HCT116 (cell line): ENCODE measurements around the gene MOV10L1. TPM values are rescaled to one million over a fixed set of nuclear protein-coding genes. Genes with fewer than 3 reads are reported as not detected.

Source experiments
- ATAC-seq: fragments of 200-7000 bp; cut with Tn5 transposase; 2 replicates; pipeline ENCODE4 v1.9.1; 2020; ENCODE audit warnings: mild to moderate bottlenecking, moderate library complexity
- BruUV-seq: library from RNA; stranded (reverse); fragments of 400-500 nt; replicated peaks from 2 replicates; lab custom pipeline; 2021; lab: Mats Ljungman, UMichigan
- CTCF ChIA-PET: fragments of 300-600 bp; sonication (Branson Sonifier 250); formaldehyde crosslinking; loops from one replicate; lab custom pipeline; 2021; ENCODE audit warnings: antibody characterized with exemption; lab: Charles Lee
- POLR2A ChIA-PET: fragments of 300-600, 350-600 bp; sonication (Branson Sonifier 250); formaldehyde crosslinking; loops from one replicate; lab custom pipeline; 2021; ENCODE audit warnings: antibody characterized with exemption; lab: Charles Lee
- RAD21 ChIA-PET, 2 experiments: fragments of 300-600 bp; sonication (Branson Sonifier 250); formaldehyde crosslinking; loops; one replicate each; lab custom pipeline; 2023; ENCODE audit warnings: low total read pairs in 2 of 2; ENCODE audit not compliant: uncharacterized antibody in 2 of 2, unreplicated experiment in 2 of 2, low non-redundant PET in 1 of 2; lab: Charles Lee
- DNase-seq: peaks from one replicate; pipeline ENCODE4 v3.0.0-alpha.2; 2010; ENCODE audit warnings: low read depth, low spot score
- H2AFZ ChIP-seq: fragments of 200-600 bp; shearing (Covaris generic), sonication (generic); 2 replicates; pipeline ENCODE4 v1.6.1; 2017; ENCODE audit warnings: low read depth, mixed run types, mixed read lengths, antibody characterized with exemption, low read length; ENCODE audit not compliant: poor library complexity, severe bottlenecking
- H3K27ac ChIP-seq: 2 replicates; pipeline ENCODE4 v1.5.1; 2012; ENCODE audit warnings: low read depth, low read length
- H3K27me3 ChIP-seq: fragments of 200-600 bp; sonication (generic); 2 replicates; pipeline ENCODE4 v1.6.1; 2016; ENCODE audit warnings: mixed run types, low read length, mixed read lengths; ENCODE audit not compliant: insufficient read depth
- H3K36me3 ChIP-seq, 2 experiments: fragments of 200-500 bp in 1 of 2; fragments of 200-600 bp in 1 of 2; sonication (Bioruptor generic) in 1 of 2; sonication (generic) in 1 of 2; 2 replicates each; pipeline versions ENCODE4 v1.5.1 to v1.6.1; 2014 to 2016; ENCODE audit warnings: low read length in 2 of 2, inconsistent platforms in 1 of 2, mixed read lengths in 1 of 2, mixed run types in 1 of 2; ENCODE audit not compliant: insufficient read depth in 2 of 2, control insufficient read depth in 1 of 2
- H3K4me1 ChIP-seq, 2 experiments: fragments of 200-600 bp in 1 of 2; sonication (generic) in 1 of 2; 2 replicates each; pipeline versions ENCODE4 v1.5.1 to v1.6.1; 2012 to 2017; ENCODE audit warnings: low read length in 2 of 2, inconsistent platforms in 1 of 2, mild to moderate bottlenecking in 1 of 2, mixed read lengths in 1 of 2, mixed run types in 1 of 2, moderate library complexity in 1 of 2; ENCODE audit not compliant: insufficient read depth in 2 of 2, control insufficient read depth in 1 of 2
- H3K4me2 ChIP-seq: fragments of 200-600 bp; sonication (generic); 2 replicates; pipeline ENCODE4 v1.6.1; 2017; ENCODE audit warnings: mixed run types, low read length, mixed read lengths
- H3K4me3 ChIP-seq, 2 experiments: fragments of 200-600 bp in 1 of 2; sonication (generic) in 1 of 2; replicated peaks in 1 of 2; 2 replicates each; pipeline ENCODE4 v1.5.1; 2011 to 2016; ENCODE audit warnings: low read length in 2 of 2, control low read depth in 1 of 2, low read depth in 1 of 2, mild to moderate bottlenecking in 1 of 2, mixed read lengths in 1 of 2, mixed run types in 1 of 2
- H3K79me2 ChIP-seq: fragments of 200-600 bp; sonication (generic); 2 replicates; pipeline ENCODE4 v1.6.1; 2017; ENCODE audit warnings: mild to moderate bottlenecking, mixed run types, low read length, moderate library complexity, mixed read lengths; ENCODE audit not compliant: insufficient read depth
- H3K9ac ChIP-seq: fragments of 200-600 bp; sonication (generic); 2 replicates; pipeline ENCODE4 v1.6.1; 2016; ENCODE audit warnings: low read length, mixed read lengths
- H3K9me2 ChIP-seq: fragments of 200-600 bp; sonication (generic), shearing (Covaris generic); 2 replicates; pipeline ENCODE4 v1.6.1; 2017; ENCODE audit warnings: mixed run types, mild to moderate bottlenecking, moderate library complexity; ENCODE audit not compliant: insufficient read depth
- H3K9me3 ChIP-seq, 2 experiments: fragments of 200-500 bp in 1 of 2; fragments of 200-600 bp in 1 of 2; sonication (Bioruptor generic) in 1 of 2; sonication (generic) in 1 of 2; 2 replicates each; pipeline ENCODE4 v1.6.1; 2014 to 2017; ENCODE audit warnings: low read length in 2 of 2, mixed read lengths in 2 of 2, inconsistent platforms in 1 of 2, low read depth in 1 of 2, mild to moderate bottlenecking in 1 of 2, mixed run types in 1 of 2, moderate library complexity in 1 of 2; ENCODE audit not compliant: control insufficient read depth in 1 of 2, insufficient read depth in 1 of 2
- H4K20me1 ChIP-seq: fragments of 200-600 bp; sonication (generic), shearing (Covaris generic); 2 replicates; pipeline ENCODE4 v1.6.1; 2017; ENCODE audit warnings: mixed run types, mild to moderate bottlenecking, moderate library complexity; ENCODE audit not compliant: insufficient read depth
- ELF1 ChIP-seq: IDR thresholded peaks from 2 replicates; pipeline ENCODE4 v1.6.1; 2012; ENCODE audit warnings: low read depth, borderline replicate concordance
- EZH2 ChIP-seq: fragments of 200-600 bp; sonication (generic); IDR thresholded peaks from 2 replicates; pipeline ENCODE4 v1.6.1; 2017; ENCODE audit warnings: antibody characterized with exemption, mixed run types
- EZH2phosphoT487 ChIP-seq: fragments of 200-600 bp; IDR thresholded peaks from 2 replicates; pipeline ENCODE4 v1.6.1; 2018; ENCODE audit warnings: antibody characterized with exemption, borderline replicate concordance
- JUND ChIP-seq: IDR thresholded peaks from 2 replicates; pipeline ENCODE4 v1.6.1; 2012
- POLR2A ChIP-seq: IDR thresholded peaks from 2 replicates; pipeline ENCODE4 v1.7.0; 2011; ENCODE audit warnings: borderline replicate concordance; ENCODE audit not compliant: insufficient read depth, insufficient read length; ENCODE audit errors: extremely low read depth
- SIN3A ChIP-seq: IDR thresholded peaks from 2 replicates; pipeline ENCODE4 v1.6.1; 2012; ENCODE audit warnings: low read depth
- SP1 ChIP-seq: IDR thresholded peaks from 2 replicates; pipeline ENCODE4 v1.6.1; 2012; ENCODE audit warnings: low read depth
- TCF7L2 ChIP-seq: IDR thresholded peaks from 2 replicates; pipeline ENCODE4 v1.7.0; 2011; ENCODE audit warnings: borderline replicate concordance, inconsistent platforms; ENCODE audit not compliant: insufficient read depth, insufficient read length; ENCODE audit errors: extremely low read depth
- YY1 ChIP-seq: IDR thresholded peaks from 2 replicates; pipeline ENCODE4 v1.6.1; 2011; ENCODE audit warnings: low read length, low read depth, moderate library complexity, mild to moderate bottlenecking; ENCODE audit not compliant: insufficient replicate concordance; ENCODE audit errors: extremely low read depth
- ZFX ChIP-seq: fragments of 450-650 bp; IDR thresholded peaks from 2 replicates; pipeline ENCODE4 v1.6.1; 2017
- intact Hi-C: fragments of 100-400 bp; cut with micrococcal nuclease; formaldehyde crosslinking; loops from 2 replicates; pipeline ENCODE4 v1.10.0; 2022
- total RNA-seq: library from RNA; stranded (reverse); gene quantifications from one replicate; pipeline ENCODE4 v1.2.1, GENCODE V29; 2021; ENCODE audit not compliant: unreplicated experiment
- TF ChIP-seq, protein P1 (sequence below): IDR thresholded peaks from 2 replicates; pipeline ENCODE4 v1.6.1; 2012
- TF ChIP-seq, protein P2 (sequence below): IDR thresholded peaks from 2 replicates; pipeline ENCODE4 v1.6.1; 2012; ENCODE audit warnings: low read depth
- TF ChIP-seq, protein P3 (sequence below): IDR thresholded peaks from 2 replicates; pipeline ENCODE4 v1.6.1; 2011; ENCODE audit warnings: mild to moderate bottlenecking, low read length, moderate library complexity; ENCODE audit not compliant: insufficient replicate concordance; ENCODE audit errors: extremely low read depth
- TF ChIP-seq, protein P4 (sequence below): IDR thresholded peaks from 2 replicates; pipeline ENCODE4 v1.6.1; 2012
- TF ChIP-seq, protein P5 (sequence below), 3 experiments: fragments of 200-600 bp in 1 of 3; sonication (generic) in 1 of 3; IDR thresholded peaks in 2 of 3; conservative IDR thresholded peaks in 1 of 3; 2 replicates each; pipeline ENCODE4 v1.5.1; 2012 to 2017; ENCODE audit warnings: low read depth in 2 of 3, low read length in 2 of 3, antibody characterized with exemption in 1 of 3, borderline replicate concordance in 1 of 3, control low read depth in 1 of 3, mild to moderate bottlenecking in 1 of 3, mixed read lengths in 1 of 3, mixed run types in 1 of 3, moderate library complexity in 1 of 3; ENCODE audit not compliant: insufficient read depth in 1 of 3

MOV10L1 gene
- total RNA-seq, 1 experiment from 2014 or later = not detected

DNA sequence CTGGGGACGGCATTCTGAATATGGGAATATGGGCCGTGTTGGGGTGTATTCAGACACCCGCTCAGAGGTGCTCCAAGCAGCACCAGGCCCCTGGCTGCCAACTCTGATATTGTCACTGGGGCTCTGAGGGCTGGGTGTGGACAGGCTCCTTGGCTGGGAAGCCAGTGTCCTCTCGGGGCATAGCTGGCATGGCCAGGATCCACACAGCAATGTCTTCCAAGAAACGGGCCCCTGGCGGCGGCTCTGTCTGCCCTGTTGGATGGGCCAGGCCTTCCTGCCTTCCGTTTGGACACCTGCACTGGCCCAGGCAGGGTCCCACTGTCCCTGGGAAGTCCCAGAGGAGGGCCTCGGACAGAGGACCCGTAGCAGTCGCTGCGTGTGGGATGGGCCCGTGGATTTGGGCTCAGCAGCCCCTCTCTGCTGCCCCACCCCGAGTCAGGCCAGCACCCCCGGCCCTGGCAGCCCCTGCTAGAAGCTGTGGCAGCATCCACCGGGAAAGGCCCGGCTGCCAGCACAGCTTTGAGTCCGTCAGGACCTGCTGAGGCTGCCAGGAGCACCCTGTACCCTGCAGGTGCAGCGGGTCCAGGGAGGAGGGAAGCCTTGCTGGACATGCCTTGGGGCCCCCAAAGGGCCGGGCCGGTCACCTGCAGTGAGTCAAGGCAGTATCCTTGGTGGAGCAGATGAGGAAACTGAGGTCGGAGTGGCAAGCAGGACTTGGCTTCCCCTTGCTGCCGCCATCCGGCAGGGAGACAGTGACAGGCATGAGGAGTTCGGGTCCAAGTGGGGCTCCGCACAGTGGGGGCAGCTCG lies 84.8 kb downstream of the MOV10L1 start:
- ATAC-seq = no peak

More for the DNA sequence above, 84.8 kb downstream of the MOV10L1 start:
- Histone ChIP-seq H3K9me2 (no peaks in the 10 kb centered on the region), H3K27me3 (no peaks in the 10 kb centered on the region), H3K9me3 (no peaks in the 10 kb centered on the region), H3K9ac (no peak overlapping the region), H4K20me1 (no peaks in the 10 kb centered on the region), H3K27ac (no peak overlapping the region), H3K36me3 (no peaks in the 10 kb centered on the region), H3K4me2 (no peak overlapping the region), H3K4me1 (no peaks in the 10 kb centered on the region), H3K4me3 (no peak overlapping the region), H3K79me2 (no peaks in the 10 kb centered on the region), H2AFZ (no peak overlapping the region)
- ChIA-PET POLR2A (no interaction called here), CTCF (interaction anchor here (0.6 kb wide), 1 partner anchor 11 kb away, joined by 3 read pairs; no protein-coding TSS in a partner anchor), RAD21 (no interaction called here)
- BruUV-seq = no TSS peak
- intact Hi-C loops = no loop called here
- no peak for TF ChIP-seq ZFX
- TF ChIP-seq, protein P1, sequence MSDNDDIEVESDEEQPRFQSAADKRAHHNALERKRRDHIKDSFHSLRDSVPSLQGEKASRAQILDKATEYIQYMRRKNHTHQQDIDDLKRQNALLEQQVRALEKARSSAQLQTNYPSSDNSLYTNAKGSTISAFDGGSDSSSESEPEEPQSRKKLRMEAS = no peak
- TF ChIP-seq, protein P2, sequence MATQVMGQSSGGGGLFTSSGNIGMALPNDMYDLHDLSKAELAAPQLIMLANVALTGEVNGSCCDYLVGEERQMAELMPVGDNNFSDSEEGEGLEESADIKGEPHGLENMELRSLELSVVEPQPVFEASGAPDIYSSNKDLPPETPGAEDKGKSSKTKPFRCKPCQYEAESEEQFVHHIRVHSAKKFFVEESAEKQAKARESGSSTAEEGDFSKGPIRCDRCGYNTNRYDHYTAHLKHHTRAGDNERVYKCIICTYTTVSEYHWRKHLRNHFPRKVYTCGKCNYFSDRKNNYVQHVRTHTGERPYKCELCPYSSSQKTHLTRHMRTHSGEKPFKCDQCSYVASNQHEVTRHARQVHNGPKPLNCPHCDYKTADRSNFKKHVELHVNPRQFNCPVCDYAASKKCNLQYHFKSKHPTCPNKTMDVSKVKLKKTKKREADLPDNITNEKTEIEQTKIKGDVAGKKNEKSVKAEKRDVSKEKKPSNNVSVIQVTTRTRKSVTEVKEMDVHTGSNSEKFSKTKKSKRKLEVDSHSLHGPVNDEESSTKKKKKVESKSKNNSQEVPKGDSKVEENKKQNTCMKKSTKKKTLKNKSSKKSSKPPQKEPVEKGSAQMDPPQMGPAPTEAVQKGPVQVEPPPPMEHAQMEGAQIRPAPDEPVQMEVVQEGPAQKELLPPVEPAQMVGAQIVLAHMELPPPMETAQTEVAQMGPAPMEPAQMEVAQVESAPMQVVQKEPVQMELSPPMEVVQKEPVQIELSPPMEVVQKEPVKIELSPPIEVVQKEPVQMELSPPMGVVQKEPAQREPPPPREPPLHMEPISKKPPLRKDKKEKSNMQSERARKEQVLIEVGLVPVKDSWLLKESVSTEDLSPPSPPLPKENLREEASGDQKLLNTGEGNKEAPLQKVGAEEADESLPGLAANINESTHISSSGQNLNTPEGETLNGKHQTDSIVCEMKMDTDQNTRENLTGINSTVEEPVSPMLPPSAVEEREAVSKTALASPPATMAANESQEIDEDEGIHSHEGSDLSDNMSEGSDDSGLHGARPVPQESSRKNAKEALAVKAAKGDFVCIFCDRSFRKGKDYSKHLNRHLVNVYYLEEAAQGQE = no peak
- no peak for TF ChIP-seq POLR2A
- TF ChIP-seq EZH2phosphoT487 = no peak
- TF ChIP-seq, protein P3, sequence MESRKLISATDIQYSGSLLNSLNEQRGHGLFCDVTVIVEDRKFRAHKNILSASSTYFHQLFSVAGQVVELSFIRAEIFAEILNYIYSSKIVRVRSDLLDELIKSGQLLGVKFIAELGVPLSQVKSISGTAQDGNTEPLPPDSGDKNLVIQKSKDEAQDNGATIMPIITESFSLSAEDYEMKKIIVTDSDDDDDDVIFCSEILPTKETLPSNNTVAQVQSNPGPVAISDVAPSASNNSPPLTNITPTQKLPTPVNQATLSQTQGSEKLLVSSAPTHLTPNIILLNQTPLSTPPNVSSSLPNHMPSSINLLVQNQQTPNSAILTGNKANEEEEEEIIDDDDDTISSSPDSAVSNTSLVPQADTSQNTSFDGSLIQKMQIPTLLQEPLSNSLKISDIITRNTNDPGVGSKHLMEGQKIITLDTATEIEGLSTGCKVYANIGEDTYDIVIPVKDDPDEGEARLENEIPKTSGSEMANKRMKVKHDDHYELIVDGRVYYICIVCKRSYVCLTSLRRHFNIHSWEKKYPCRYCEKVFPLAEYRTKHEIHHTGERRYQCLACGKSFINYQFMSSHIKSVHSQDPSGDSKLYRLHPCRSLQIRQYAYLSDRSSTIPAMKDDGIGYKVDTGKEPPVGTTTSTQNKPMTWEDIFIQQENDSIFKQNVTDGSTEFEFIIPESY = no peak
- TF ChIP-seq TCF7L2 = no peak
- no peak for TF ChIP-seq EZH2
- no peak for TF ChIP-seq ELF1
- TF ChIP-seq, protein P4, sequence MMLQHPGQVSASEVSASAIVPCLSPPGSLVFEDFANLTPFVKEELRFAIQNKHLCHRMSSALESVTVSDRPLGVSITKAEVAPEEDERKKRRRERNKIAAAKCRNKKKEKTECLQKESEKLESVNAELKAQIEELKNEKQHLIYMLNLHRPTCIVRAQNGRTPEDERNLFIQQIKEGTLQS = no peak
- TF ChIP-seq SIN3A = no peak
- TF ChIP-seq, protein P5, sequence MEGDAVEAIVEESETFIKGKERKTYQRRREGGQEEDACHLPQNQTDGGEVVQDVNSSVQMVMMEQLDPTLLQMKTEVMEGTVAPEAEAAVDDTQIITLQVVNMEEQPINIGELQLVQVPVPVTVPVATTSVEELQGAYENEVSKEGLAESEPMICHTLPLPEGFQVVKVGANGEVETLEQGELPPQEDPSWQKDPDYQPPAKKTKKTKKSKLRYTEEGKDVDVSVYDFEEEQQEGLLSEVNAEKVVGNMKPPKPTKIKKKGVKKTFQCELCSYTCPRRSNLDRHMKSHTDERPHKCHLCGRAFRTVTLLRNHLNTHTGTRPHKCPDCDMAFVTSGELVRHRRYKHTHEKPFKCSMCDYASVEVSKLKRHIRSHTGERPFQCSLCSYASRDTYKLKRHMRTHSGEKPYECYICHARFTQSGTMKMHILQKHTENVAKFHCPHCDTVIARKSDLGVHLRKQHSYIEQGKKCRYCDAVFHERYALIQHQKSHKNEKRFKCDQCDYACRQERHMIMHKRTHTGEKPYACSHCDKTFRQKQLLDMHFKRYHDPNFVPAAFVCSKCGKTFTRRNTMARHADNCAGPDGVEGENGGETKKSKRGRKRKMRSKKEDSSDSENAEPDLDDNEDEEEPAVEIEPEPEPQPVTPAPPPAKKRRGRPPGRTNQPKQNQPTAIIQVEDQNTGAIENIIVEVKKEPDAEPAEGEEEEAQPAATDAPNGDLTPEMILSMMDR (IDR thresholded peaks at IDR 0.05 in 2 of 3, conservative IDR thresholded peaks at IDR 0.05 in 1 of 3; ENCODE audit: borderline replicate concordance in 1 of 3, insufficient read depth in 1 of 3, low read depth in 2 of 3, low read length in 2 of 3) = no peak
- no peak for TF ChIP-seq YY1
- TF ChIP-seq JUND = no peak
- no peak for TF ChIP-seq SP1
- DNase-seq = no peak
